Cardiac muscle cell (in vitro differentiated cells and primary cell): ENCODE measurements around the gene MYF5. TPM values are rescaled to one million over a fixed set of nuclear protein-coding genes. Genes with fewer than 3 reads are reported as not detected.

Experiments used
- DNase-seq, 2 donors: peaks; one replicate each; pipeline versions ENCODE4 v3.0.0 to v3.0.0-alpha.2; 2010 to 2017; ENCODE audit warnings: low read depth in 1 of 2, low spot score in 1 of 2
- H3K27ac ChIP-seq: fragments of 200-600 bp; sonication (generic); 2 replicates; pipeline ENCODE4 v1.5.1; 2016
- H3K27me3 ChIP-seq: fragments of 200-600 bp; sonication (generic); 2 replicates; pipeline ENCODE4 v1.6.0; 2016; ENCODE audit warnings: control low read depth
- H3K36me3 ChIP-seq: fragments of 200-600 bp; sonication (generic); 2 replicates; pipeline ENCODE4 v1.5.1; 2016; ENCODE audit warnings: control low read depth
- H3K4me1 ChIP-seq: fragments of 200-600 bp; sonication (generic); 2 replicates; pipeline ENCODE4 v1.8.1; 2017; ENCODE audit warnings: low read depth, mild to moderate bottlenecking, mixed run types
- H3K4me3 ChIP-seq: fragments of 200-600 bp; sonication (generic); 2 replicates; pipeline ENCODE4 v1.5.1; 2016; ENCODE audit warnings: mild to moderate bottlenecking
- H3K9me3 ChIP-seq: fragments of 200-600 bp; sonication (generic); 2 replicates; pipeline ENCODE4 v1.5.1; 2017; ENCODE audit warnings: low read depth, mild to moderate bottlenecking, control low read depth
- CTCF ChIP-seq: IDR thresholded peaks from 2 replicates; pipeline ENCODE4 v1.5.1; 2012; ENCODE audit warnings: low read depth, mild to moderate bottlenecking, low read length
- polyA plus RNA-seq: library from polyadenylated mRNA; unstranded; fragments of >200 nt; fragmentation: Nextera tagmentation; extraction: Ambion mirVana; gene quantifications from 2 replicates; pipeline ENCODE4 v1.2.1, GENCODE V29; 2016
- total RNA-seq: library from RNA; depleted of rRNA; stranded (reverse); fragments of >200 nt; gene quantifications from 2 replicates; pipeline ENCODE4 v1.2.3, GENCODE V29; 2016

The MYF5 gene
- total and polyA plus RNA-seq, 2 experiments from 2014 or later = not detected

- H3K4me1 ChIP-seq = peaks cover 10% of the 10 kb centered on the region
- H3K27me3 ChIP-seq = peaks cover 29% of the 10 kb centered on the region
- H3K36me3 ChIP-seq = no peaks in the 10 kb centered on the region
- no peak overlapping the region for H3K4me3 ChIP-seq
- DNase-seq = no peak
- no peak overlapping the region for H3K27ac ChIP-seq
- TF ChIP-seq CTCF = no peak
- H3K9me3 ChIP-seq = no peaks in the 10 kb centered on the region
Observed at GRCh38 chr12:80701388-80701787, 15.3 kb upstream of the MYF5 start.

DNA sequence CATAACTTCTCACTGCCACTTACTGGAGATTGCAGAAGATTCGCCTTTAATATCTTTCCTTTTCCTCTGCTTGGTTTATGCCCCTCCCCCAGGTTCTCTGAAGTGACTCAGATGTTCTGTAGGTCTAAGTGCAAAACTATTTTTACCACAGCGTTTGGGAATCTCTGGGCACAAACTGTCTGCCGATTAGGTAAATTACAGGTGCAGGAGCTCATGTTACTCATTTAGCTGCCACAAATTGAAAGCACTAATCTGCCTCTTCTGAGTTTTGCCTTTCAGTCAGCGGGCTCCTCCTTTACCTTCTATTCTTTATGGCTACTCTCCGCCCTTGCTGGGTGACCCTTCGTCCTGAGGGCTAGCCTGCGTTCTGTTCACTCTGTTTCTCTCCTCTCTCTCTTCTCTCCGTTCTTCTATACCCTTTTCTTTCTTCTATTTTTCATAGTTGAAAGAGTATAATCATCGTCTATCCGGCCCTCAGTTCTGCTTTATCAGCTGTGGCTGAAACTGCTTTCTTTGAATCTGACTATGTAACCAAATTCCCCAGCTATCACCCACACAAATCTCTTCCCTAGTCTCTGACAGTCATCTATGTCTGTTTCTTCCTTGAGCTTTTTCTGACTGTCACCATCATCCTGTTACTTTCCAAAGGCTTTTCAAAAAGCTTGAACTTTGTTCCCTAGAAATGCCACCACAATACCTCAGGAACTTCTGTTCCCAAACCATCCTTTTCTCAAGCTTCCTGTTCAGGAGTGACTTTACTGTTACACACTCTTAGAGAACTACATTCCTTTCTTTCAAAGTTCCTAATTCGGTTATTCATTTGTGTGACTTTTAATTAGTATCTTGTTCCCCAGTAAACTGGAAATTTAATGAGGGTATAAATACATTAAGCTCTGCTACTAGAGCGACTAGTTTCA is 13.6 kb upstream of the MYF5 start:
- Histone ChIP-seq H3K9me3 (no peaks in the 10 kb centered on the region), H3K4me3 (no peak overlapping the region), H3K27me3 (peaks cover 45% of the 10 kb centered on the region), H3K4me1 (peaks cover 10% of the 10 kb centered on the region), H3K27ac (no peak overlapping the region), H3K36me3 (no peaks in the 10 kb centered on the region)
- no peak for TF ChIP-seq CTCF
- peak; percentile 12 to 67 for DNase-seq

DNA sequence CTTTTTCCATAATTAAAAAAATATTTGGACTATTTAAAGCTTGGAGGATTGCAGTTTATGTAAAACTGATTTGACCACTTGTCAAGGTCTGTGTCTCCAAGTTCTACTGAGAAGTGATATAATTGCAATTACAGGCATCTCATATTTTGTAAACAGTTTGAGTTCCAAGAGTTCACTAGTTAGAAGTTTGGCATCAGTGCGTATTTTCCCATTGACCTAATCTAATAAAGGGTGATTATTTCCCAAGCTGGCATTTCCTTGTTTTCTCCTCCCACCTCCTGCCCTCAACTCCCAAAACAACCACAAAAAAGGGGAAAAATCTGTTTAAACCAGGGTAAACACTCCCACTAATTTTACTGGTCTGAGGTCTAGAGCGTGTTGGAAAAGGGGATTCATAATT is 12.3 kb upstream of the MYF5 start:
- Histone ChIP-seq H3K4me1 (peaks cover 10% of the 10 kb centered on the region), H3K27me3 (peaks cover 51% of the 10 kb centered on the region), H3K36me3 (no peaks in the 10 kb centered on the region), H3K27ac (no peak overlapping the region), H3K4me3 (no peak overlapping the region), H3K9me3 (no peaks in the 10 kb centered on the region)
- TF ChIP-seq CTCF = no peak
- DNase-seq = no peak

- H3K4me3 ChIP-seq = peak within 1 kb of the TSS; percentile 26
- peaks cover 73% of the 10 kb centered on the region for H3K27me3 ChIP-seq
- H3K36me3 ChIP-seq = no peaks in the 10 kb centered on the region
- TF ChIP-seq CTCF = no peak
- H3K27ac ChIP-seq = no peak within 1 kb of the TSS
- DNase-seq = no peak
- H3K9me3 ChIP-seq = no peaks in the 10 kb centered on the region
- peaks cover 10% of the 10 kb centered on the region for H3K4me1 ChIP-seq
Observed at GRCh38 chr12:80707126-80707829, 9.4 kb upstream of the MYF5 start, which contains the start of gene MYF6. MYF6 (plus strand) TSS chr12:80707634; CDS start chr12:80707720, 86 bp downstream.

- no peak for DNase-seq
- no peak for TF ChIP-seq CTCF
- H3K4me3 ChIP-seq = peak overlapping the region; percentile 26
- H3K27me3 ChIP-seq = peaks cover 73% of the 10 kb centered on the region
- H3K36me3 ChIP-seq = no peaks in the 10 kb centered on the region
- no peaks in the 10 kb centered on the region for H3K9me3 ChIP-seq
- no peak overlapping the region for H3K27ac ChIP-seq
- peaks cover 6% of the 10 kb centered on the region for H3K4me1 ChIP-seq
Observed at GRCh38 chr12:80707830-80708258, 8.9 kb upstream of the MYF5 start.
